GM12801 (cell line): ENCODE results near the gene COX6B1.

ENCODE experiments used
- TF ChIP-seq, protein P1 (sequence below): IDR thresholded peaks from one replicate; pipeline ENCODE4 v1.5.1; 2011; ENCODE audit warnings: control low read depth; ENCODE audit not compliant: insufficient read length; ENCODE audit errors: extremely low read depth

COX6B1 gene

DNA sequence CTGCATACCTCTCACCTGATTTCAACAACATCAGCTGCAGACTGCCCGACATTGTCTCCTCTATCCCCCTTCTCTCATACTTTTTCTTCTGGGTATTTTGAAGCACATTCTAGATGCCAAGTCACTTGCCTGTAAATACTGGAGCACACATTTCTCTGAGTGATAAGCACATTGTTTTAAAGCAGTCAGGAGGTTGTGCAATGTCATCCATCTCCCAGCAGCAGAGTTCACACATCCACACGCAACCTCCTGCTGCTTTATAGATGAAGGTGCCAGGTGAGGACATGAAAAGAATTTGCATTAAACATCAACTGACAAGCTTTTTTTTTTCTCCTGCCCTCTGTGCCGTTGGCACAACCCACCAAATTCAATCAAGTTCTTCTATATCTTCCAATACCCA lies 23.7 kb downstream of the COX6B1 start:
- TF ChIP-seq, protein P1, sequence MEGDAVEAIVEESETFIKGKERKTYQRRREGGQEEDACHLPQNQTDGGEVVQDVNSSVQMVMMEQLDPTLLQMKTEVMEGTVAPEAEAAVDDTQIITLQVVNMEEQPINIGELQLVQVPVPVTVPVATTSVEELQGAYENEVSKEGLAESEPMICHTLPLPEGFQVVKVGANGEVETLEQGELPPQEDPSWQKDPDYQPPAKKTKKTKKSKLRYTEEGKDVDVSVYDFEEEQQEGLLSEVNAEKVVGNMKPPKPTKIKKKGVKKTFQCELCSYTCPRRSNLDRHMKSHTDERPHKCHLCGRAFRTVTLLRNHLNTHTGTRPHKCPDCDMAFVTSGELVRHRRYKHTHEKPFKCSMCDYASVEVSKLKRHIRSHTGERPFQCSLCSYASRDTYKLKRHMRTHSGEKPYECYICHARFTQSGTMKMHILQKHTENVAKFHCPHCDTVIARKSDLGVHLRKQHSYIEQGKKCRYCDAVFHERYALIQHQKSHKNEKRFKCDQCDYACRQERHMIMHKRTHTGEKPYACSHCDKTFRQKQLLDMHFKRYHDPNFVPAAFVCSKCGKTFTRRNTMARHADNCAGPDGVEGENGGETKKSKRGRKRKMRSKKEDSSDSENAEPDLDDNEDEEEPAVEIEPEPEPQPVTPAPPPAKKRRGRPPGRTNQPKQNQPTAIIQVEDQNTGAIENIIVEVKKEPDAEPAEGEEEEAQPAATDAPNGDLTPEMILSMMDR, result no peak

DNA sequence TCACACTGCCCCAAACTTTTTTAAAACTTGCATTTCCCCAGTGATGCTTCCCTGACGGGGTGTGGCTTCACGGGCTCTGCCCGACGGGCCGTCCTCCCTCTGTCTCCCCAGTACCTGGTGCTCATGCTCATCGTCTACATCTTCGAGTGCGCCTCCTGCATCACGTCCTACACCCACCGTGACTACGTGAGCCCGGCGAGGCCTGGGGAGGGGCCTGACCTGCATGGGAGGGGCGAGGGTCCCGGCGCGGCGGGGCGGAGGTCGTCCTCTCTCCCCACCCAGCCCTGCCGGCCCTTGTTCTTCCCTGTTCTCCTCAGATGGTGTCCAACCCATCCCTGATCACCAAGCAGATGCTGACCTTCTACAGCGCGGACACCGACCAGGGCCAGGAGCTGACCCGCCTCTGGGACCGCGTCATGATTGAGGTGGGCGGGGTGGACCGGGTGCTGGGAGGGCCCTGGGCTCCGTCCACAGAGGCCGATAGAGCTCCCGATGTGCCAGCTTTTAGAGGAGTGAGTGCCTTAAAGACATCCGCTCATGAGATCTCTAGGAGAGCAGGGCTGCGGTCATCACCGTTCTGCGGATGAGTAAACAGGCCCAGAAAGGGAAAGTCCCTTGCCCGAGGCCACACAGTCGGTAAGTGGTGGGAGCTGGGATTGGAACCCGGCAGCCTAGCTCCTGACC lies 25.1 kb downstream of the COX6B1 start:
- TF ChIP-seq, protein P1, result no peak

DNA sequence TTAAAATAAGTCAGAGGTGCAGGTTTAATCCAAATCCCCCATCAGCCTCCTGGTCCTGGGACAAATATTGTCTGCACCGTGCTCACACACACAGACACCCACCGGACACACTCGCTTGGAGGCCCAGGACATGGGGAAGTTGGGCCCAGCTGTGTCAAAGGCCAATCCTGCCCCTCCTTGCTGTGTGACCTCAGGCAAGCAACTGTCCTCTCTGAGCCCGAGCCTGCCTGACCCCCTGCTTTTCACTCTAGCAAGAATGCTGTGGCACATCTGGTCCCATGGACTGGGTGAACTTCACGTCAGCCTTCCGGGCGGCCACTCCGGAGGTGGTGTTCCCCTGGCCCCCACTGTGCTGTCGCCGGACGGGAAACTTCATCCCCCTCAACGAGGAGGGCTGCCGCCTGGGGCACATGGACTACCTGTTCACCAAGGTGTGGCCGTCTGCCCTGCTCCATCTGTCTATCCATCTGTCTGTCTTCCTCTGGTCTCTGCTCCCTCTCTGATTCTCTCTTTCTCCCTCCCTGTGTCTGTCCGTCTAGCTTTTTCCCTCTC lies 27.5 kb downstream of the COX6B1 start:
- TF ChIP-seq, protein P1, result no peak

DNA sequence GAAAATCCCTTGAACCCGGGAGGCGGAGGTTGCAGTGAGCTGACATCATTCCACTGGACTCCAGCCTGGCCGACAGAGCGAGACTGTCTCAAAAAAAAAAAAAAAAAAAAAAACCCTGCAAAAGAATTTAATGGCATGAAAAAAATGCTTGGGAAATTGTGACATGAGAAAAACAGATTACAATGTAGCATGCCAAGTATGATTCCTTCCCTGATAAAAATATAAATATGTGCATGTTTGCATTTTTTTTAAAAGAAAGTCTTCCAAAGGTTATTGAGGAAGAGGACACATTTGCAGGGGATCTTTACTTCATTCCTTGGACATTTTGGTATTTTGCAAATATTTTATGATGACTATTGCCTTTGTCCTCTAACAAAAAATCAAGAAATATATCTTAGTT lies 41.7 kb downstream of the COX6B1 start:
- TF ChIP-seq, protein P1, result no peak

DNA sequence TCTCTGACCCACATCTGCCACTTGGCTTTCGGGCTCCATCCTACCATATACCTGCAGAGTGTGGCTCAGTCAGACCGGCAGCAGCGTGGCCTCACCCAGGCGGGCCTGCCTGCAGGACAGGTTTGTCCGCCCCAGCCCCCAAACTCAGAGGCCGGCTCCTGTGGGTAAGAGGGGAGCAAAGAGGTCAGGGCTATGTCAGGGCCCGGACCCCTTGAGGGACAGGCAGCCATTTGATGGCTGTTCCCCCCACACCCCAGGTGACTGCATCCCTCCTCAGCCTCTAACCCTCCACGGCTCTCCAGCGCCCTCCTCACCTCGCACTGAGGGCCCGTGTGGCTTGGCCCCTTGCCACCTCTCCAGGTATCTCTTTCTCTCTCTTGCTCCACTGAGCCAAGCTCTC lies 43.9 kb downstream of the COX6B1 start:
- TF ChIP-seq, protein P1, result no peak

DNA sequence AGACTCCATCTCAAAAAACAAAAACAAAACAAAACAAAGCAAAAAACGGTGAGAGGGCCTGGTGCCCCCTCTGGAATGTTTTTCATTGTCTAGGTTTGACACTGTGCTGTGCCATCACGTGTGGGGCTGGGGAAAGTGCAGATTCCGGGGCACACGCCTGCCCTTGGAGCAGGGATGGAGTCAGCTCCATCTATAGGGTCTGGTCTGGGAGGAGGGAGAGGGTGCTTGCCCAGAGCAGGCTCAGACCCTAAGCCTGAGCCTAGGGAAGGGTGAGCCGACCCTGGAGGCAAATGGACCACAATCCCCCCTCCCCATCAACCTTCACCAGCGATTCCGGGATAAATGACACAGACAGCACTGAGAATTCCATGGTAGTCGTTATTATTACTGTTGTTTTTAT lies 45.3 kb downstream of the COX6B1 start:
- TF ChIP-seq, protein P1, result no peak

DNA sequence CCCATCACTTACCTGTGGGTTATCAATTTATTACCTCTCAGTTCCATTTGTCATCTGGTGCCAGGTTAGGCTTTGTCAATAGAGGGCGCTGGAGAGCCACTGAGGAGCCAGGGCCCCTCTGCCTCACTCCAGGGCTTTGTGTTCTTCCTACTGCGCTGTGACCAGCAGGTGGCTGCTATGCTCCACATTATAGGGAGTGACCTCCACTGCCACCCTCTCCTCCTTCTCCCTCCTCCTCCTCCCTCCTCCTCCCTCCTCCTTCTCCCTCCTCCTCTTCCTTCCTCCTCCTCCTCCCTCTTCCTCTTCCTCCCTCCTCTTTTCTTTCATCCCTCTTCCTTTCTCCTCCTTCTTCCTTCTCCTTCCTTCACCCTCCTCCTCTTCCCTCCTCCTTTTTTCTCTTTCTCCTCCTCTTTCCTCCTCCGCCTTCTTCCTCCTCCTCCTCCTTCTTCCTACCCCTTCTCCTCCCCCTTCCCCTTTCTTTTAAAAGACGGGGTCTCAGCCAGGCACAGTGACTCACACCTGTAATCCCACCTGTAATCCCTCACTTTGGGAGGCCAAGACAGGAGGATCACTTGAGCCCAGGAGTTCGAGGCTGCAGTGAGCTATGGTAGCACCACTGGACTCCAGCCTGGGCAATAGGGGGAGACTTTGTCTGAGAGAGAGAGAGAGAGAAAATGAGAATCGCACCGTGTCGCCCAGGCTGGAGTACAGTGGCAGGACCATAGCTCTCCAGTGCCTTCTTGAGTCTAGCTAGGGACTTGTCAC lies 45.9 kb downstream of the COX6B1 start:
- TF ChIP-seq, protein P1, result peak; percentile 98
